ENCODE measurements around the gene SPCS1. TPM values are rescaled to one million over a fixed set of nuclear protein-coding genes. Genes with fewer than 3 reads are reported as not detected.
"Not testable (repeated sequence)": the region's sequence is repeated elsewhere in the genome, so short reads cannot be mapped to it uniquely, and the experiment has no call there.

SPCS1 gene
- polyA plus RNA-seq, 3 donors from 2014 or later = 261 to 411 (median 304) TPM

DNA sequence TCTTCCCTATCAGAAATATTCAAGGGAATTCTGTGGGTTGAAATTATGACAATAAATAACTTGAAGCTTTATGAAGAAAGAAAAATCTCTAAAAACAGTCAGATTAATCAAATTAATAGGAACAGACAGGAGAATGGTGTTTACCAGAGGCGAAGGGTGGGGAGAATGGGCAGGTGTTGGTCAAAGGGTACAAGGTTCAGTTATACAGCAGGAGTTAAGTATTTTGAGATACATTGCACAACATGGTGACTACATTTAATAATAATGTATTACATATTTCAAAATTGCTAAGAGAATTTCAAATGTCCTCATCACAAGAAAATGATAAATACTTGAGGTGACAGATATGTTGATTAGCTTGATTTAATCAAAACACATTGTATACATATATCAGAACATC, 18.6 kb downstream of the SPCS1 start:
- Mint-ChIP-seq H3K36me3 (peaks cover 9 to 35% (median 29%) of the 10 kb centered on the region in 3 donors), H3K27me3 (ENCODE audit: low read depth in 3 of 3) (no peaks in the 10 kb centered on the region), H3K27ac (no peak overlapping the region), H3K4me1 (peaks cover 18 to 19% of the 10 kb centered on the region in 2 donors), H3K4me3 (no peak overlapping the region), H3K9me3 (peaks cover 1 to 11% (median 6%) of the 10 kb centered on the region in 6 donors)
- no peak for DNase-seq

GRCh38 chr3:52728753-52729152, 22.8 kb downstream of the SPCS1 start:
- H3K27me3 Mint-ChIP-seq (ENCODE audit: low read depth in 3 of 3); H3K27ac Mint-ChIP-seq; DNase-seq; H3K4me3 Mint-ChIP-seq; H3K4me1 Mint-ChIP-seq: not testable (repeated sequence)
- Mint-ChIP-seq H3K36me3 (peaks cover 33 to 64% (median 57%) of the 10 kb centered on the region in 3 donors), H3K9me3 (peaks cover 1 to 18% (median 6%) of the 10 kb centered on the region in 6 donors)

DNA sequence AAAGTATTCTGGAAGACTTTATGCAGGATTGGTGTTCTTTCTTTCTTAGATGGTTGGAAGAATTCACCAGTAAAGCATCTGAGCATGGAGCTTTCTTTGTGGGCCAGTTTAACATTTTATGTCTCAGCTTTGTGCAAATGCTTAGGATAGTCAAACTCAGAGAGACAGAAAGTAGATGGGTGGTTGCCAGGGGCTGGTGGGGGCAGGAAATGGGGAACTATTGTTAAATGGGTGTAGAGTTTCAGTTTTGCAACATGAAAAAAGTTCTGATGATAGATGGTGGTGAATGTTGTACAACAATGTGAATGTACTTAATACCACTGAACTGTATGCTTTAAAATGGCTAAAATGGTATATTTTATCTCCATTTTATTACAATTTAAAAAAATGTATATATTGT, 24.8 kb downstream of the SPCS1 start:
- H3K4me3 Mint-ChIP-seq = no peak overlapping the region
- peaks cover 39 to 70% (median 64%) of the 10 kb centered on the region in 3 donors for H3K36me3 Mint-ChIP-seq
- no peak for DNase-seq
- H3K27ac Mint-ChIP-seq = no peak overlapping the region
- H3K4me1 Mint-ChIP-seq = peaks cover 0 to 4% of the 10 kb centered on the region in 2 donors
- H3K27me3 Mint-ChIP-seq (ENCODE audit: low read depth in 3 of 3) = no peaks in the 10 kb centered on the region
- peaks cover 1 to 18% (median 6%) of the 10 kb centered on the region in 6 donors for H3K9me3 Mint-ChIP-seq

DNA sequence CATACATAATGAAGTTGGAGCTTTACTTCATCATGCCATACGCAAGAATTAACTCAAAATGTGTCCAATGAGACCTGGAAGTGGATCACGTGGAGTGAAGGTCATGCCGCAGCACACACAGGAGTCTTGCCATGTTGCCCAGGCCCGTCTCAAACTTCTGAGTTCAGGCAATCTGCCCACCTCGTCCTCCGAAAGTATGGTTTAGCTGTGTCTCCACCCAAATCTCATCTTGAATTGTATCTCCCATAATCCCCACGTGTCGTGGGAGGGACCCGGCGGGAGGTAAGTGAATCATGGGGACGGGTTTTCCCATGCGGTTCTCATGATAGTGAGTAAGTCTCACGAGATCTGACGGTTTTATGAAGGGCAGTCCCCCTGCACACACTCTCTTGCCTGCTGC, 25.7 kb downstream of the SPCS1 start:
- peaks cover 0 to 4% of the 10 kb centered on the region in 2 donors for H3K4me1 Mint-ChIP-seq
- peaks cover 1 to 18% (median 6%) of the 10 kb centered on the region in 6 donors for H3K9me3 Mint-ChIP-seq
- H3K27me3 Mint-ChIP-seq (ENCODE audit: low read depth in 3 of 3) = no peaks in the 10 kb centered on the region
- no peak for DNase-seq
- H3K27ac Mint-ChIP-seq = no peak overlapping the region
- peaks cover 43 to 72% (median 58%) of the 10 kb centered on the region in 3 donors for H3K36me3 Mint-ChIP-seq
- H3K4me3 Mint-ChIP-seq = no peak overlapping the region

GRCh38 chr3:52733256-52733891, 27.5 kb downstream of the SPCS1 start:
- Mint-ChIP-seq H3K9me3 (peaks cover 0 to 16% (median 6%) of the 10 kb centered on the region in 6 donors), H3K4me3 (no peak overlapping the region), H3K27ac (no peak overlapping the region), H3K36me3 (peaks cover 41 to 72% (median 47%) of the 10 kb centered on the region in 3 donors), H3K4me1 (peaks cover 0 to 4% of the 10 kb centered on the region in 2 donors), H3K27me3 (ENCODE audit: low read depth in 3 of 3) (no peaks in the 10 kb centered on the region)
- DNase-seq = no peak

DNA sequence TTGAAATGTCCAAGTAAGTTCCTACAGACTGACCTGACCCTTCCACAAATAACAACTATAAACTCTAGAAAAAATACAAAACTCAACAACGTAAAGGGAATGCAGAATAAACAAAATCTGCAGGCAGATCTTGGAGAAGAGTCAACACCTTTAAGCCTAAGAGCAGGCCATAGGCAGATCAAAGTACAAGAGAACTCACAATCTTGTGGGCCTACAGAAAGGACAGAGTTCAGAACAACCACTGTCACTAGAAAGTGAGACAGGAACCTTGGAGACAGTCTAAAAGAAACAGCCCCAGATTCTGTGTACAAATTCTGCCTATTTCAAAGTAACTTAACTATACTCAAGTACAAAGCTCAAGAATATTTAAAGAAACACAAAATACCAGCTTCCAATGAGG, 33.8 kb downstream of the SPCS1 start:
- Mint-ChIP-seq H3K4me1 (no peaks in the 10 kb centered on the region), H3K27ac (no peak overlapping the region)
- DNase-seq = no peak

GRCh38 chr3:52742418-52743041, 36.6 kb downstream of the SPCS1 start:
- DNase-seq = peak in 2 of 3 donors; percentile 23 to 30

More for the DNA sequence above, 33.8 kb downstream of the SPCS1 start:
- Mint-ChIP-seq H3K9me3 (no peaks in the 10 kb centered on the region), H3K4me3 (no peak overlapping the region), H3K36me3 (peaks cover 23 to 43% (median 24%) of the 10 kb centered on the region in 3 donors), H3K27me3 (ENCODE audit: low read depth in 3 of 3) (no peaks in the 10 kb centered on the region)

DNA sequence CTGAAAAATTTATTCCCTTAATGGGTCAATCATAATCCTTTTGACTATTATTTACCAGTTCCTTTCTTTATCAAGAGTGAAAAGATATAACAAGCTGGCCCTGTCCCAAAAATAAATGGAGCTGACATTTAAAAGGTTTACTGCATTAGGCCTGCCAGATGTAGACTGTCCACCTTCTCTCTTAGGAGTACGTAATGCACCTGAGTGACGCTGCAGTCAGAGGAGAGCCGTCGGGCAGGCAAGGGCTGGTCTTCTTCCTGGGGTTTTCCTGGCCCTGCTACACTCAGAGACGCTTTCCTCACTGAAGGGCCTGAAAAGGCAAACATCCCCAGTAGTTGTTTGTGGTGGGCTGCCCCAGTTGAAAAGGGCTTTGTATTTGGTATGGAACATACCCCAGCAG, 37.2 kb downstream of the SPCS1 start:
- Mint-ChIP-seq H3K4me1 (no peaks in the 10 kb centered on the region), H3K9me3 (no peaks in the 10 kb centered on the region), H3K27ac (no peak overlapping the region), H3K36me3 (peaks cover 27 to 37% (median 31%) of the 10 kb centered on the region in 3 donors), H3K27me3 (ENCODE audit: low read depth in 3 of 3) (peaks cover 0 to 1% (median 0%) of the 10 kb centered on the region in 3 donors), H3K4me3 (no peak overlapping the region)
- no peak for DNase-seq

More at GRCh38 chr3:52742418-52743041, 36.6 kb downstream of the SPCS1 start:
- H3K27me3 Mint-ChIP-seq (ENCODE audit: low read depth in 3 of 3) = no peaks in the 10 kb centered on the region
- H3K9me3 Mint-ChIP-seq = no peaks in the 10 kb centered on the region
- no peak overlapping the region for H3K4me3 Mint-ChIP-seq
- H3K27ac Mint-ChIP-seq = peak overlapping the region in 1 of 6 donors; percentile 45
- peaks cover 27 to 38% (median 31%) of the 10 kb centered on the region in 3 donors for H3K36me3 Mint-ChIP-seq
- no peaks in the 10 kb centered on the region for H3K4me1 Mint-ChIP-seq

DNA sequence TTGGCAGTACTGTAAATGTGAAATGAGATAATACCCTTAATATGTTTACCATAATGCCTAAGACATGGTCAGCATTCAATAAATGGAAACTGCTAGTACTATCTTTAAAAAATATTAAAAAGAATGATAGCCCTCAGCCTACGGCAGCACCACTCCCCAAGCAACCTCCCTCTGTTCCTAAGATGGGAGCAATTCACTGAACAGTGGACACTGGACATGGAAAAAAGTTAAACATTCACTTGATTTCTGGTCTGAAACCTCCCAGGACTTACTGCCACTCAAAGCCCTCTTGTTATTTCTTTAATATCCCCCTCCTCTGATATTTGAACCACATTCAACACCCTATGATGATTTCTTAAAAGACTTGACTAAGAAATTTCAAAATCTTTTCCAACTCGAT, 37.8 kb downstream of the SPCS1 start:
- no peaks in the 10 kb centered on the region for H3K9me3 Mint-ChIP-seq
- no peaks in the 10 kb centered on the region for H3K4me1 Mint-ChIP-seq
- peaks cover 32 to 42% (median 36%) of the 10 kb centered on the region in 3 donors for H3K36me3 Mint-ChIP-seq

GRCh38 chr3:52752045-52752660, 46.2 kb downstream of the SPCS1 start:
- peaks cover 0 to 1% (median 0%) of the 10 kb centered on the region in 3 donors for H3K27me3 Mint-ChIP-seq (ENCODE audit: low read depth in 3 of 3)
- peaks cover 25 to 37% (median 25%) of the 10 kb centered on the region in 3 donors for H3K36me3 Mint-ChIP-seq

More for the DNA sequence above, 37.8 kb downstream of the SPCS1 start:
- peak overlapping the region in 1 of 6 donors; percentile 40 for H3K27ac Mint-ChIP-seq
- DNase-seq = no peak
- peaks cover 0 to 1% (median 0%) of the 10 kb centered on the region in 3 donors for H3K27me3 Mint-ChIP-seq (ENCODE audit: low read depth in 3 of 3)
- H3K4me3 Mint-ChIP-seq = no peak overlapping the region

DNA sequence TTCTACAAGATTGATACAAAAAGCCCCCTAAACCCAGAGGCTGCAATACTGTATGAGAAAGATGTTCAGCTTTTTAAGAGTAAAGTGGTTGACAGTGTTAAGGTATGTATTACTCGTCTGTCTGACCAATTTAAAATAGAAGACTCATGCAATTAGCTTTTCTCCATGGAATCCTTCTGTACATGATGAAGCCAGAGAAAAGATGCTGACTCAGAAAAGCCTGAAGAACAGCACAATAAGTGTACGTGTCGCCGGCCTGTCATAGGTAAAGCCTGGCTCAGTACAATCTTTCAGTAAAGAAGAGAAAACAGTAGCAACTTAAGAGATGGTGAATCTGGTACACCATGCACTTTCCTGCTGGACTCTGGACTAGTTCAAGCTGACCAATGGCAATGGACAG, 48.5 kb downstream of the SPCS1 start:
- H3K9me3 Mint-ChIP-seq = no peaks in the 10 kb centered on the region
- DNase-seq = no peak
- H3K4me3 Mint-ChIP-seq = no peak overlapping the region
- peaks cover 31 to 42% (median 34%) of the 10 kb centered on the region in 3 donors for H3K36me3 Mint-ChIP-seq
- H3K4me1 Mint-ChIP-seq = no peaks in the 10 kb centered on the region
- no peaks in the 10 kb centered on the region for H3K27me3 Mint-ChIP-seq (ENCODE audit: low read depth in 3 of 3)
- no peak overlapping the region for H3K27ac Mint-ChIP-seq

More at GRCh38 chr3:52752045-52752660, 46.2 kb downstream of the SPCS1 start:
- Mint-ChIP-seq H3K4me3 (no peak overlapping the region), H3K27ac (peak overlapping the region in 1 of 6 donors; percentile 27), H3K4me1 (no peaks in the 10 kb centered on the region), H3K9me3 (no peaks in the 10 kb centered on the region)
- no peak for DNase-seq

- no peaks in the 10 kb centered on the region for H3K27me3 Mint-ChIP-seq (ENCODE audit: low read depth in 3 of 3)
- H3K9me3 Mint-ChIP-seq = no peaks in the 10 kb centered on the region
- no peak for DNase-seq
- H3K4me3 Mint-ChIP-seq = no peak overlapping the region
- H3K36me3 Mint-ChIP-seq = peaks cover 29 to 40% (median 37%) of the 10 kb centered on the region in 3 donors
- H3K4me1 Mint-ChIP-seq = no peaks in the 10 kb centered on the region
- no peak overlapping the region for H3K27ac Mint-ChIP-seq
These were observed 50.2 kb downstream of the SPCS1 start for GRCh38 chr3:52756141-52756540.
